HepG2 (cell line): ENCODE results near the gene TOX2. TPM values are rescaled to one million over a fixed set of nuclear protein-coding genes. Genes with fewer than 3 reads are reported as not detected.

ENCODE experiments used
- ATAC-seq: fragments of 200-7000 bp; cut with Tn5 transposase; 3 replicates; pipeline ENCODE4 v1.9.1; 2020; ENCODE audit warnings: mild to moderate bottlenecking, moderate library complexity
- BruUV-seq: library from RNA; stranded (reverse); fragments of 400-500 nt; replicated peaks from 2 replicates; lab custom pipeline; 2021; lab: Mats Ljungman, UMichigan
- CTCF ChIA-PET: fragments of 300-600 bp; formaldehyde crosslinking; extraction: SDS; loops from one replicate; lab custom pipeline; 2021; ENCODE audit warnings: low total read pairs, inconsistent platforms, low intra/inter-chr PET ratio; lab: Yijun Ruan, JAX
- POLR2A ChIA-PET: fragments of 350-600 bp; sonication (Branson Sonifier 250); formaldehyde crosslinking; loops from one replicate; lab custom pipeline; 2020; ENCODE audit warnings: antibody characterized with exemption, inconsistent platforms; lab: Yijun Ruan, JAX
- DNase-seq: peaks from one replicate; pipeline ENCODE4 v3.0.0-alpha.2; 2015; ENCODE audit warnings: low spot score
- FAIRE-seq: peaks from 3 replicates; lab custom pipeline; 2011; peaks lifted over from hg19 to GRCh38; lab: Jason Lieb, UNC
- H2AFZ ChIP-seq: one replicate; pipeline ENCODE4 v1.6.1; 2011; ENCODE audit warnings: low read length, inconsistent platforms
- H3K27ac ChIP-seq: fragments of 300-600 bp; 3 replicates; pipeline ENCODE4 v1.8.0; 2011; ENCODE audit warnings: mixed run types, mild to moderate bottlenecking, mixed read lengths, low read length, inconsistent platforms; ENCODE audit not compliant: insufficient read depth; ENCODE audit errors: extremely low read length
- H3K27me3 ChIP-seq, 2 experiments: fragments of 200-600 bp in 1 of 2; 2 replicates in 1 of 2; 3 replicates in 1 of 2; pipeline versions ENCODE4 v1.6.0 to v1.8.0; 2011; ENCODE audit warnings: low read length in 2 of 2, mild to moderate bottlenecking in 2 of 2, moderate library complexity in 2 of 2, inconsistent platforms in 1 of 2; ENCODE audit not compliant: insufficient read depth in 2 of 2, control insufficient read depth in 1 of 2
- H3K36me3 ChIP-seq, 2 experiments: fragments of 200-600 bp in 1 of 2; replicated peaks in 1 of 2; 2 replicates in 1 of 2; 3 replicates in 1 of 2; pipeline versions ENCODE4 v1.5.1 to v1.8.0; 2011; ENCODE audit warnings: low read length in 2 of 2, inconsistent platforms in 1 of 2; ENCODE audit not compliant: insufficient read depth in 2 of 2, control insufficient read depth in 1 of 2
- H3K4me1 ChIP-seq: 2 replicates; pipeline ENCODE4 v1.5.1; 2012; ENCODE audit warnings: low read length, inconsistent platforms; ENCODE audit not compliant: insufficient read depth
- H3K4me2 ChIP-seq: 2 replicates; pipeline ENCODE4 v1.6.0; 2011; ENCODE audit warnings: low read depth, low read length, inconsistent platforms
- H3K4me3 ChIP-seq, 3 experiments: fragments of 200-600 bp in 1 of 3; sonication (generic), shearing (Covaris generic) in 1 of 3; replicated peaks in 1 of 3; 2 replicates each; pipeline ENCODE4 v1.5.1; 2011 to 2016; ENCODE audit warnings: low read length in 3 of 3, inconsistent platforms in 2 of 3, low read depth in 2 of 3, mild to moderate bottlenecking in 2 of 3, control low read depth in 1 of 3, mixed read lengths in 1 of 3; ENCODE audit not compliant: insufficient read depth in 1 of 3
- H3K79me2 ChIP-seq: one replicate; pipeline ENCODE4 v1.6.1; 2011; ENCODE audit warnings: low read length, inconsistent platforms; ENCODE audit not compliant: insufficient read depth
- H3K9ac ChIP-seq: 2 replicates; pipeline ENCODE4 v1.6.0; 2011; ENCODE audit warnings: mild to moderate bottlenecking, low read depth, low read length, inconsistent platforms; ENCODE audit not compliant: insufficient read depth
- H3K9me3 ChIP-seq: 2 replicates; pipeline ENCODE4 v1.5.1; 2012; ENCODE audit warnings: mild to moderate bottlenecking, low read length
- H4K20me1 ChIP-seq: 2 replicates; pipeline ENCODE4 v1.6.0; 2011; ENCODE audit warnings: inconsistent platforms, mild to moderate bottlenecking, low read length, moderate library complexity; ENCODE audit not compliant: insufficient read depth
- ARHGAP35 ChIP-seq: sonication (generic); formaldehyde crosslinking; IDR thresholded peaks from 2 replicates; pipeline ENCODE4 v1.9.0; 2022; ENCODE audit warnings: mild to moderate bottlenecking, inconsistent platforms, moderate library complexity, missing genetic modification reagents, borderline replicate concordance
- DNMT1 ChIP-seq: sonication (generic); formaldehyde crosslinking; IDR thresholded peaks from 2 replicates; pipeline ENCODE4 v1.5.1; 2020; ENCODE audit warnings: mild to moderate bottlenecking, missing genetic modification reagents
- ELK4 ChIP-seq: sonication (generic); formaldehyde crosslinking; IDR thresholded peaks from 2 replicates; pipeline ENCODE4 v1.9.0; 2021; ENCODE audit warnings: missing genetic modification reagents, borderline replicate concordance
- FOXA3 ChIP-seq: IDR thresholded peaks from 2 replicates; pipeline ENCODE4 v1.6.1; 2016; ENCODE audit warnings: missing genetic modification reagents, missing compliant biosample characterization
- HES4 ChIP-seq: sonication (generic); formaldehyde crosslinking; IDR thresholded peaks from 2 replicates; pipeline ENCODE4 v1.9.0; 2021; ENCODE audit warnings: mild to moderate bottlenecking, missing genetic modification reagents, borderline replicate concordance
- IRF9 ChIP-seq: sonication (generic); formaldehyde crosslinking; IDR thresholded peaks from 2 replicates; pipeline ENCODE4 v1.8.0; 2022; ENCODE audit warnings: missing genetic modification reagents, mild to moderate bottlenecking, borderline replicate concordance
- JUNB ChIP-seq: sonication (generic); formaldehyde crosslinking; IDR thresholded peaks from 2 replicates; pipeline ENCODE4 v1.8.0; 2022; ENCODE audit warnings: missing genetic modification reagents, mild to moderate bottlenecking, borderline replicate concordance
- NFATC3 ChIP-seq: sonication (generic); formaldehyde crosslinking; IDR thresholded peaks from 2 replicates; pipeline ENCODE4 v1.5.1; 2020; ENCODE audit warnings: mild to moderate bottlenecking, missing genetic modification reagents
- ZMYM3 ChIP-seq: sonication (generic); formaldehyde crosslinking; IDR thresholded peaks from 2 replicates; pipeline ENCODE4 v1.5.1; 2020; ENCODE audit warnings: mild to moderate bottlenecking, missing genetic modification reagents
- ZNF263 ChIP-seq: sonication (generic); formaldehyde crosslinking; IDR thresholded peaks from 2 replicates; pipeline ENCODE4 v1.4.0; 2020; ENCODE audit warnings: missing genetic modification reagents
- ZNF343 ChIP-seq: sonication (generic); formaldehyde crosslinking; IDR thresholded peaks from 2 replicates; pipeline ENCODE4 v1.4.0; 2020; ENCODE audit warnings: mild to moderate bottlenecking, missing genetic modification reagents
- ZNF569 ChIP-seq: sonication (generic); formaldehyde crosslinking; IDR thresholded peaks from 2 replicates; pipeline ENCODE4 v1.5.0; 2020; ENCODE audit warnings: mild to moderate bottlenecking, missing genetic modification reagents, moderate library complexity, borderline replicate concordance
- ZNF672 ChIP-seq: sonication (generic); formaldehyde crosslinking; IDR thresholded peaks from 2 replicates; pipeline ENCODE4 v1.8.1; 2022; ENCODE audit warnings: missing genetic modification reagents
- ZSCAN30 ChIP-seq: sonication (generic); formaldehyde crosslinking; IDR thresholded peaks from 2 replicates; pipeline ENCODE4 v1.5.0; 2020; ENCODE audit warnings: mild to moderate bottlenecking, missing genetic modification reagents
- WGBS: methylation state at CpG from one replicate; pipeline ENCODE4 v1.1.6; 2017; ENCODE audit warnings: low lambda C conversion rate; 5-methylcytosine and 5-hydroxymethylcytosine counted together
- in situ Hi-C: cut with HindIII; loops from 2 replicates; pipeline ENCODE4 v1.10.0; 2017; ENCODE audit warnings: low pct_unique_long_range_greater_than_20kb; ENCODE audit not compliant: extremely low pct_ligation_motif_present
- intact Hi-C: fragments of 100-400 bp; cut with micrococcal nuclease; formaldehyde crosslinking; loops from one replicate; pipeline ENCODE4 v1.10.0; 2022; ENCODE audit not compliant: unreplicated experiment
- polyA plus RNA-seq, 8 experiments: library from polyadenylated mRNA; depleted of rRNA in 3 of 8; stranded (reverse) in 7 of 8; unstranded in 1 of 8; fragments of >200 nt; fragmentation: Illumina TruSeq in 4 of 8; extraction: Trizol in 4 of 8; gene quantifications; 2 replicates each; pipeline versions ENCODE4 v1.2.1 to v1.2.3, GENCODE V29; 2011 to 2016; ENCODE audit warnings: low read depth in 4 of 8, missing spikeins in 1 of 8, mixed read lengths in 1 of 8; ENCODE audit not compliant: insufficient read depth in 1 of 8
- total RNA-seq, 5 experiments: library from RNA; depleted of rRNA; stranded (reverse); fragments of >200 nt; fragmentation: Illumina TruSeq; extraction: Trizol; gene quantifications; 2 replicates each; pipeline ENCODE4 v1.2.3, GENCODE V29; 2016; ENCODE audit warnings: low read depth in 1 of 5
- TF ChIP-seq, protein P1 (sequence below): sonication (generic); formaldehyde crosslinking; IDR thresholded peaks from 2 replicates; pipeline ENCODE4 v1.4.0; 2020; ENCODE audit warnings: missing genetic modification reagents
- TF ChIP-seq, protein P2 (sequence below): sonication (generic); formaldehyde crosslinking; IDR thresholded peaks from 2 replicates; pipeline ENCODE4 v1.8.1; 2023; ENCODE audit warnings: mild to moderate bottlenecking, inconsistent platforms, moderate library complexity, missing genetic modification reagents, borderline replicate concordance

The TOX2 gene
- total and polyA plus RNA-seq, 2 of the 13 experiments (the other 11 are each of a cell fraction or from before 2014, with no cell fraction given): not detected

- no peak overlapping the region for H3K27ac ChIP-seq
- intact Hi-C loops: no loop called here
- H3K27me3 ChIP-seq: peaks cover 17 to 55% of the 10 kb centered on the region in 2 experiments; a peak in 4 of 5 replicates
- FAIRE-seq (no peak), ATAC-seq (no peak; the same call in 2 of the 3 replicates), DNase-seq (no peak)
- in situ Hi-C loops: no loop called here
- no peak overlapping the region for H2AFZ ChIP-seq
- ChIA-PET POLR2A (no interaction called here), CTCF (no interaction called here)
- no TSS peak for BruUV-seq
- no peak overlapping the region for H3K4me2 ChIP-seq
- no peaks in the 10 kb centered on the region for H3K4me1 ChIP-seq
- 42% methylated on average over 20 of the region's 20 CpGs for WGBS
- H4K20me1 ChIP-seq: no peaks in the 10 kb centered on the region
- no peaks in the 10 kb centered on the region for H3K79me2 ChIP-seq
- no peaks in the 10 kb centered on the region for H3K9me3 ChIP-seq
- no peak overlapping the region for H3K9ac ChIP-seq
- H3K36me3 ChIP-seq: no peaks in the 10 kb centered on the region
- H3K4me3 ChIP-seq: no peak overlapping the region
- TF ChIP-seq, protein P1, sequence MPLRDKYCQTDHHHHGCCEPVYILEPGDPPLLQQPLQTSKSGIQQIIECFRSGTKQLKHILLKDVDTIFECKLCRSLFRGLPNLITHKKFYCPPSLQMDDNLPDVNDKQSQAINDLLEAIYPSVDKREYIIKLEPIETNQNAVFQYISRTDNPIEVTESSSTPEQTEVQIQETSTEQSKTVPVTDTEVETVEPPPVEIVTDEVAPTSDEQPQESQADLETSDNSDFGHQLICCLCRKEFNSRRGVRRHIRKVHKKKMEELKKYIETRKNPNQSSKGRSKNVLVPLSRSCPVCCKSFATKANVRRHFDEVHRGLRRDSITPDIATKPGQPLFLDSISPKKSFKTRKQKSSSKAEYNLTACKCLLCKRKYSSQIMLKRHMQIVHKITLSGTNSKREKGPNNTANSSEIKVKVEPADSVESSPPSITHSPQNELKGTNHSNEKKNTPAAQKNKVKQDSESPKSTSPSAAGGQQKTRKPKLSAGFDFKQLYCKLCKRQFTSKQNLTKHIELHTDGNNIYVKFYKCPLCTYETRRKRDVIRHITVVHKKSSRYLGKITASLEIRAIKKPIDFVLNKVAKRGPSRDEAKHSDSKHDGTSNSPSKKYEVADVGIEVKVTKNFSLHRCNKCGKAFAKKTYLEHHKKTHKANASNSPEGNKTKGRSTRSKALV (CRISPR knock-in tag): no peak
- TF ChIP-seq FOXA3 (CRISPR knock-in tag) (no peak), JUNB (CRISPR knock-in tag) (no peak), ZNF569 (CRISPR knock-in tag) (no peak), ZNF343 (CRISPR knock-in tag) (no peak), ELK4 (CRISPR knock-in tag) (no peak), ZMYM3 (CRISPR knock-in tag) (no peak), NFATC3 (CRISPR knock-in tag) (no peak), HES4 (no peak), IRF9 (CRISPR knock-in tag) (no peak), ZNF263 (CRISPR knock-in tag) (no peak), ARHGAP35 (CRISPR knock-in tag) (no peak), ZSCAN30 (CRISPR knock-in tag) (no peak), DNMT1 (CRISPR knock-in tag) (no peak), ZNF672 (CRISPR knock-in tag) (no peak)
- TF ChIP-seq, protein P2, sequence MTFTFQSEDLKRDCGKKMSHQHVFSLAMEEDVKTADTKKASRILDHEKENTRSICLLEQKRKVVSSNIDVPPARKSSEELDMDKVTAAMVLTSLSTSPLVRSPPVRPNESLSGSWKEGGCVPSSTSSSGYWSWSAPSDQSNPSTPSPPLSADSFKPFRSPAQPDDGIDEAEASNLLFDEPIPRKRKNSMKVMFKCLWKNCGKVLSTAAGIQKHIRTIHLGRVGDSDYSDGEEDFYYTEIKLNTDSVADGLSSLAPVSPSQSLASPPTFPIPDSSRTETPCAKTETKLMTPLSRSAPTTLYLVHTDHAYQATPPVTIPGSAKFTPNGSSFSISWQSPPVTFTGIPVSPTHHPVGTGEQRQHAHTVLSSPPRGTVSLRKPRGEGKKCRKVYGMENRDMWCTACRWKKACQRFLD (CRISPR knock-in tag): no peak
Observed at GRCh38 chr20:44065401-44066340, 151.0 kb downstream of the TOX2 start.
